ENCODE results near the gene ZNF536. TPM values are rescaled to one million over a fixed set of nuclear protein-coding genes. Genes with fewer than 3 reads are reported as not detected.

The ZNF536 gene
- total and polyA plus RNA-seq, 10 of the 15 experiments (the other 5 are each of a cell fraction or from before 2014, with no cell fraction given): not detected

DNA sequence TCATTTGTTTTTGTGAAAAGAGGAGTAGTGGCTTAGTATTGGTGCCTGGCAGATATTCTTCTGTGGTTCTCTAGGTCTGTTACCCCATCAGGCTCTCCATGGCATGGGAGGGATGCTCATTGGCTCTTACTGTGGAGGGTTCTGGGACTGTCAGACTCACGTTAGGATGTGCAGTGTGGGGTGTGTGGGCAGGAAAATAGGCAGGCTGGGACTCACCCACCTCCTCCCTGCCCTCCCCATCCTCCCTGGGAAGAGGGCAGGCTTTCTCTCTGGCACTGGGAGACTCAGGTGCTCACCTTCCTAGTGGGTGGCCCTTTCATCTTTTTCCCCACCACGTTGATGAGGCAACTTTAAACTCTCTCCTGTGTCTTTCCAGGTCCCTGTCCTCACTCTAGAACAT is 44.2 kb downstream of the ZNF536 start:
- Histone ChIP-seq H3K79me2 (ENCODE audit: control insufficient read depth, insufficient read depth, low read length) (no peaks in the 10 kb centered on the region), H4K20me1 (ENCODE audit: control insufficient read depth, insufficient read depth) (no peaks in the 10 kb centered on the region), H3K4me1 (ENCODE audit: control insufficient read depth, insufficient read depth, low read length) (no peaks in the 10 kb centered on the region), H3K27ac (ENCODE audit: control insufficient read depth, insufficient read depth) (no peak overlapping the region), H3K27me3 (replicated peaks in 1 of 2; ENCODE audit: control insufficient read depth in 2 of 2, insufficient read depth in 2 of 2, low read length in 1 of 2) (no peaks in the 10 kb centered on the region), H3K9ac (ENCODE audit: control insufficient read depth, insufficient read depth, low read length) (no peak overlapping the region), H3K4me3 (no peak overlapping the region), H3K36me3 (ENCODE audit: control insufficient read depth in 2 of 2, insufficient read depth in 2 of 2, low read length in 1 of 2) (no peaks in the 10 kb centered on the region), H3K9me3 (replicated peaks; ENCODE audit: control insufficient read depth, insufficient read depth, low read length) (no peaks in the 10 kb centered on the region), H2AFZ (ENCODE audit: control insufficient read depth, low read depth, low read length) (no peak overlapping the region), H3K4me2 (ENCODE audit: control insufficient read depth, insufficient read depth) (no peak overlapping the region)
- intact Hi-C loops (cut with micrococcal nuclease; ENCODE audit: unreplicated experiment): no loop called here
- DNase-seq (ENCODE audit: low read depth, low spot score) (no peak), ATAC-seq (no peak), FAIRE-seq (no peak)
- 0% methylated on average over 2 of the region's 2 CpGs for WGBS (ENCODE audit: insufficient coverage, insufficient replicate concordance, low lambda C conversion rate, missing lambda C conversion rate)
- BruUV-seq (replicated peaks): no TSS peak
- RAD21 ChIA-PET (ENCODE audit: unreplicated experiment): interaction anchor here (0.6 kb wide), 1 partner anchor 10 kb away, joined by 3 read pairs; no protein-coding TSS in a partner anchor
- SMC1A ChIA-PET (ENCODE audit: uncharacterized antibody, unreplicated experiment): no interaction called here
- POLR2A ChIA-PET: no interaction called here
- CTCF ChIA-PET: no interaction called here
- in situ Hi-C loops (cut with MboI): no loop called here
- TF ChIP-seq ATF7 (IDR thresholded peaks at IDR 0.05; ENCODE audit: low read depth): no peak
- no peak for TF ChIP-seq SMAD1 (IDR thresholded peaks at IDR 0.05; ENCODE audit: low read depth, partially characterized antibody)
- TF ChIP-seq ZNF207 (IDR thresholded peaks at IDR 0.05; ENCODE audit: borderline replicate concordance): no peak
- no peak for TF ChIP-seq CBX3 (IDR thresholded peaks at IDR 0.05; ENCODE audit: borderline replicate concordance, low read depth)
- no peak for TF ChIP-seq NR2C2 (IDR thresholded peaks at IDR 0.05; ENCODE audit: borderline replicate concordance, control insufficient read depth, insufficient read length, low read depth)
- no peak for TF ChIP-seq IRF4 (IDR thresholded peaks at IDR 0.05; ENCODE audit: low read depth, low read length)
- TF ChIP-seq ZNF622 (IDR thresholded peaks at IDR 0.05): no peak
- TF ChIP-seq MYB (IDR thresholded peaks at IDR 0.05; ENCODE audit: borderline replicate concordance, low read depth, low read length): no peak
- TF ChIP-seq ZBTB33 (IDR thresholded peaks at IDR 0.05): no peak
- no peak for TF ChIP-seq RELA (IDR thresholded peaks at IDR 0.05; ENCODE audit: borderline replicate concordance, partially characterized antibody)
- TF ChIP-seq EGR1 (IDR thresholded peaks at IDR 0.05; ENCODE audit: borderline replicate concordance in 1 of 2, low read depth in 2 of 2, low read length in 2 of 2): no peak
- no peak for TF ChIP-seq ZSCAN29 (IDR thresholded peaks at IDR 0.05)
- TF ChIP-seq, protein P1, sequence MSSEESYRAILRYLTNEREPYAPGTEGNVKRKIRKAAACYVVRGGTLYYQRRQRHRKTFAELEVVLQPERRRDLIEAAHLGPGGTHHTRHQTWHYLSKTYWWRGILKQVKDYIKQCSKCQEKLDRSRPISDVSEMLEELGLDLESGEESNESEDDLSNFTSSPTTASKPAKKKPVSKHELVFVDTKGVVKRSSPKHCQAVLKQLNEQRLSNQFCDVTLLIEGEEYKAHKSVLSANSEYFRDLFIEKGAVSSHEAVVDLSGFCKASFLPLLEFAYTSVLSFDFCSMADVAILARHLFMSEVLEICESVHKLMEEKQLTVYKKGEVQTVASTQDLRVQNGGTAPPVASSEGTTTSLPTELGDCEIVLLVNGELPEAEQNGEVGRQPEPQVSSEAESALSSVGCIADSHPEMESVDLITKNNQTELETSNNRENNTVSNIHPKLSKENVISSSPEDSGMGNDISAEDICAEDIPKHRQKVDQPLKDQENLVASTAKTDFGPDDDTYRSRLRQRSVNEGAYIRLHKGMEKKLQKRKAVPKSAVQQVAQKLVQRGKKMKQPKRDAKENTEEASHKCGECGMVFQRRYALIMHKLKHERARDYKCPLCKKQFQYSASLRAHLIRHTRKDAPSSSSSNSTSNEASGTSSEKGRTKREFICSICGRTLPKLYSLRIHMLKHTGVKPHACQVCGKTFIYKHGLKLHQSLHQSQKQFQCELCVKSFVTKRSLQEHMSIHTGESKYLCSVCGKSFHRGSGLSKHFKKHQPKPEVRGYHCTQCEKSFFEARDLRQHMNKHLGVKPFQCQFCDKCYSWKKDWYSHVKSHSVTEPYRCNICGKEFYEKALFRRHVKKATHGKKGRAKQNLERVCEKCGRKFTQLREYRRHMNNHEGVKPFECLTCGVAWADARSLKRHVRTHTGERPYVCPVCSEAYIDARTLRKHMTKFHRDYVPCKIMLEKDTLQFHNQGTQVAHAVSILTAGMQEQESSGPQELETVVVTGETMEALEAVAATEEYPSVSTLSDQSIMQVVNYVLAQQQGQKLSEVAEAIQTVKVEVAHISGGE (CRISPR knock-in tag; IDR thresholded peaks at IDR 0.05): no peak
- no peak for TF ChIP-seq NRF1 (conservative IDR thresholded peaks at IDR 0.05; ENCODE audit: low read depth, low read length)
- TF ChIP-seq, protein P2, sequence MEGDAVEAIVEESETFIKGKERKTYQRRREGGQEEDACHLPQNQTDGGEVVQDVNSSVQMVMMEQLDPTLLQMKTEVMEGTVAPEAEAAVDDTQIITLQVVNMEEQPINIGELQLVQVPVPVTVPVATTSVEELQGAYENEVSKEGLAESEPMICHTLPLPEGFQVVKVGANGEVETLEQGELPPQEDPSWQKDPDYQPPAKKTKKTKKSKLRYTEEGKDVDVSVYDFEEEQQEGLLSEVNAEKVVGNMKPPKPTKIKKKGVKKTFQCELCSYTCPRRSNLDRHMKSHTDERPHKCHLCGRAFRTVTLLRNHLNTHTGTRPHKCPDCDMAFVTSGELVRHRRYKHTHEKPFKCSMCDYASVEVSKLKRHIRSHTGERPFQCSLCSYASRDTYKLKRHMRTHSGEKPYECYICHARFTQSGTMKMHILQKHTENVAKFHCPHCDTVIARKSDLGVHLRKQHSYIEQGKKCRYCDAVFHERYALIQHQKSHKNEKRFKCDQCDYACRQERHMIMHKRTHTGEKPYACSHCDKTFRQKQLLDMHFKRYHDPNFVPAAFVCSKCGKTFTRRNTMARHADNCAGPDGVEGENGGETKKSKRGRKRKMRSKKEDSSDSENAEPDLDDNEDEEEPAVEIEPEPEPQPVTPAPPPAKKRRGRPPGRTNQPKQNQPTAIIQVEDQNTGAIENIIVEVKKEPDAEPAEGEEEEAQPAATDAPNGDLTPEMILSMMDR (IDR thresholded peaks at IDR 0.05 in 2 of 3, conservative IDR thresholded peaks at IDR 0.05 in 1 of 3; ENCODE audit: control insufficient read depth in 2 of 3, extremely low read depth in 1 of 3, insufficient read depth in 1 of 3, low read depth in 3 of 3, low read length in 3 of 3): no peak
- TF ChIP-seq TCF12 (IDR thresholded peaks at IDR 0.05; ENCODE audit: low read depth, low read length): no peak
- no peak for TF ChIP-seq MXI1 (IDR thresholded peaks at IDR 0.05; ENCODE audit: low read depth, low read length)
